HL-60 (cell line): ENCODE measurements around the gene PBX3.
A peak's percentile ranks its signal among the peaks of the same experiment; 100 is the strongest.

Experiments used
- DNase-seq, 2 experiments: peaks; one replicate each; pipeline ENCODE4 v3.0.0-alpha.2; 2010 to 2020; ENCODE audit warnings: low read depth in 1 of 2, low spot score in 1 of 2
- H3K27ac ChIP-seq: fragments of 250-450 bp; sonication (Bioruptor Pico); replicated peaks from 2 replicates; pipeline ENCODE4 v1.5.1; 2020; ENCODE audit warnings: mild to moderate bottlenecking, moderate library complexity
- H3K27me3 ChIP-seq: fragments of 250-450 bp; sonication (Bioruptor Pico); 2 replicates; pipeline ENCODE4 v1.5.1; 2021; ENCODE audit warnings: mild to moderate bottlenecking, moderate library complexity; ENCODE audit not compliant: insufficient read depth, poor library complexity, severe bottlenecking
- H3K4me3 ChIP-seq: replicated peaks from 2 replicates; pipeline ENCODE4 v1.5.1; 2011; ENCODE audit warnings: mild to moderate bottlenecking, control low read depth, low read length; ENCODE audit not compliant: insufficient read depth
- GABPA ChIP-seq: IDR thresholded peaks from 2 replicates; pipeline ENCODE4 v1.6.1; 2012; ENCODE audit warnings: low read depth
- POLR2AphosphoS5 ChIP-seq: IDR thresholded peaks from 2 replicates; pipeline ENCODE4 v1.6.1; 2012; ENCODE audit warnings: low read depth
- REST ChIP-seq: IDR thresholded peaks from 2 replicates; pipeline ENCODE4 v1.6.1; 2012; ENCODE audit warnings: low read depth; ENCODE audit not compliant: insufficient replicate concordance
- SPI1 ChIP-seq: IDR thresholded peaks from 2 replicates; pipeline ENCODE4 v1.6.1; 2012; ENCODE audit warnings: low read depth, mild to moderate bottlenecking, borderline replicate concordance
- TF ChIP-seq, protein P1 (sequence below): IDR thresholded peaks from one replicate; pipeline ENCODE4 v1.5.1; 2011; ENCODE audit warnings: low read length, control low read depth, inconsistent platforms; ENCODE audit not compliant: insufficient read depth

PBX3 gene

DNA sequence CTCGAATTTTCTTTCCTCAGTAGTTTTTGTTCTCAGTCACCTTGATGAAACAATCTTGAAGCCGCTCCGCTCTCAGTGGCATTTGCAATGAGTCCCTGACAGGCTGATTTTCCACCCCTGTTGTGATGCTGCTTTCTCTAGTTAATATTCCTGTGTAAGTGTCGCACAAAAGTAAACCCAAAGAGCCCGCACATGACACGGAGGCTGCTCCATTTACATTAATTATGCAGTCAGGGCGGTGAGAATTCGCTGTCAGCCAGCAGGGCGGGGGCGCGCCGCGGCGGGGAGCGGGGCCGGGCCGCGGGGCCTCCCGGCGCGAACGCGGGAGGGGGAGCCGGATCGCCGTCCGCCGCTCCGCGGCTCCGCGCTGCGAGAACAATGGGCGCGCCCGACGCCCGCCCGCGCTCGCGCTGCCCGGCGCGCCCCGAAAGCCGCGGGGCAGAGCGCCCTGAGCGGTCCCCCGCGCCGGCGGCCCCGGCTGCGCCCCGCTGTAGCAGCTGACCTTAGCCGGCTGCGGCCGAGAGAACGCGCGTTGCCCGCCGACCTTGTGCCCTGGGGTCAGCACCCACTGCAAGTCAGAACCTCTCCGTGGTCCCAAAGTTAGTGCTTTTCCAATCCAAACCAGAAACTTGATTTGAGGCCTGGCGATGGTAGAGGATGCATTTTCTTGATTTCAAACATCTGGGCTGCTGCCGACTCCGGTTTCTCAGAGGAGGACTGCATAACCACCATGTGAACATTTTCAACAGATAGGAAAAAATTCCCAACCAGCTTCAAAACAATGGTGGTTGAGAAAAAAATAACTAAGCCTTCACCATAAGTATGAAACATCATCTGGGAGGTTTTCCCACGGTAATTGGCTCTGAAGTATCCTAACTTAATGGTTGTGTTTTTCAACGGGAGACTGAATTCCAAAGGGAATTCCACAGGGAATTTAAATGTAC lies 142.6 kb downstream of the PBX3 start:
- Histone ChIP-seq H3K4me3 (peak overlapping the region; percentile 14), H3K27ac (no peak overlapping the region), H3K27me3 (peaks cover 10% of the 10 kb centered on the region)
- peak in 1 of 2 experiments; percentile 9 for DNase-seq
- no peak for TF ChIP-seq REST
- no peak for TF ChIP-seq POLR2AphosphoS5
- TF ChIP-seq GABPA: no peak
- TF ChIP-seq SPI1: no peak
- TF ChIP-seq, protein P1, sequence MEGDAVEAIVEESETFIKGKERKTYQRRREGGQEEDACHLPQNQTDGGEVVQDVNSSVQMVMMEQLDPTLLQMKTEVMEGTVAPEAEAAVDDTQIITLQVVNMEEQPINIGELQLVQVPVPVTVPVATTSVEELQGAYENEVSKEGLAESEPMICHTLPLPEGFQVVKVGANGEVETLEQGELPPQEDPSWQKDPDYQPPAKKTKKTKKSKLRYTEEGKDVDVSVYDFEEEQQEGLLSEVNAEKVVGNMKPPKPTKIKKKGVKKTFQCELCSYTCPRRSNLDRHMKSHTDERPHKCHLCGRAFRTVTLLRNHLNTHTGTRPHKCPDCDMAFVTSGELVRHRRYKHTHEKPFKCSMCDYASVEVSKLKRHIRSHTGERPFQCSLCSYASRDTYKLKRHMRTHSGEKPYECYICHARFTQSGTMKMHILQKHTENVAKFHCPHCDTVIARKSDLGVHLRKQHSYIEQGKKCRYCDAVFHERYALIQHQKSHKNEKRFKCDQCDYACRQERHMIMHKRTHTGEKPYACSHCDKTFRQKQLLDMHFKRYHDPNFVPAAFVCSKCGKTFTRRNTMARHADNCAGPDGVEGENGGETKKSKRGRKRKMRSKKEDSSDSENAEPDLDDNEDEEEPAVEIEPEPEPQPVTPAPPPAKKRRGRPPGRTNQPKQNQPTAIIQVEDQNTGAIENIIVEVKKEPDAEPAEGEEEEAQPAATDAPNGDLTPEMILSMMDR: no peak

- TF ChIP-seq, protein P1: no peak
- no peak for TF ChIP-seq REST
- TF ChIP-seq POLR2AphosphoS5: no peak
- TF ChIP-seq SPI1: no peak
- TF ChIP-seq GABPA: no peak
Measured at GRCh38 chr9:125890826-125891225, 143.7 kb downstream of the PBX3 start.

GRCh38 chr9:125893277-125893676 lies 146.1 kb downstream of the PBX3 start:
- Histone ChIP-seq H3K27me3 (peaks cover 10% of the 10 kb centered on the region), H3K4me3 (no peak overlapping the region), H3K27ac (no peak overlapping the region)
- TF ChIP-seq GABPA: no peak
- no peak for TF ChIP-seq REST
- TF ChIP-seq SPI1: no peak
- no peak for TF ChIP-seq POLR2AphosphoS5
- TF ChIP-seq, protein P1: no peak
- DNase-seq: no peak

More at GRCh38 chr9:125890826-125891225, 143.7 kb downstream of the PBX3 start:
- no peak overlapping the region for H3K4me3 ChIP-seq
- H3K27ac ChIP-seq: no peak overlapping the region
- H3K27me3 ChIP-seq: peaks cover 10% of the 10 kb centered on the region
- no peak for DNase-seq
